Lower leg skin (tissue), 3 donors: ENCODE results near the gene EGLN2.
"Not testable (repeated sequence)": the region's sequence is repeated elsewhere in the genome, so short reads cannot be mapped to it uniquely, and the experiment has no call there.

Experiments
- POLR2A ChIP-seq, 2 donors: fragments of 450-650 bp; IDR thresholded peaks; one replicate each; pipeline ENCODE4 v1.6.1; 2016 to 2017; ENCODE audit warnings: antibody characterized with exemption in 2 of 2, mild to moderate bottlenecking in 1 of 2, moderate library complexity in 1 of 2
- TF ChIP-seq, protein P1 (sequence below), 3 donors: fragments of 450-650 bp; IDR thresholded peaks; one replicate each; pipeline ENCODE4 v1.5.1; 2016; ENCODE audit warnings: antibody characterized with exemption in 3 of 3, mild to moderate bottlenecking in 3 of 3, moderate library complexity in 2 of 3

DNA sequence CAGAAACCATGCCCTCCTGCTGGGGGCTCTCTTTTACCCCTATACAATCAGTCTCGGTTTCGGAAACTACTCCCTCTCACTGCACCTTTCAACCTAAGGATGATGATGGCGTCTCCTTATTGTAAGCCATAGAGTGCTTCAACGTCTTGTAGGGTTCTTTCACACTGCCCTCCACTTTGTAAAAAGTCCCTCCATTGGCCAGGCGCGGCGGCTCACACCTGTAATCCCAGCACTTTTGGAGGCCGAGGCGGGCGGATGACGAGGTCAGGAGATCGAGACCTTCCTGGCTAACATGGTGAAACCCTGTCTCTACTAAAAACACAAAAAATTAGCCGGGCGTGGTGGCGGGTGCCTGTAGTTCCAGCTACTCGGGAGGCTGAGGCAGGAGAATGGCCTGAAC, 31.8 kb downstream of the EGLN2 start:
- TF ChIP-seq, protein P1, sequence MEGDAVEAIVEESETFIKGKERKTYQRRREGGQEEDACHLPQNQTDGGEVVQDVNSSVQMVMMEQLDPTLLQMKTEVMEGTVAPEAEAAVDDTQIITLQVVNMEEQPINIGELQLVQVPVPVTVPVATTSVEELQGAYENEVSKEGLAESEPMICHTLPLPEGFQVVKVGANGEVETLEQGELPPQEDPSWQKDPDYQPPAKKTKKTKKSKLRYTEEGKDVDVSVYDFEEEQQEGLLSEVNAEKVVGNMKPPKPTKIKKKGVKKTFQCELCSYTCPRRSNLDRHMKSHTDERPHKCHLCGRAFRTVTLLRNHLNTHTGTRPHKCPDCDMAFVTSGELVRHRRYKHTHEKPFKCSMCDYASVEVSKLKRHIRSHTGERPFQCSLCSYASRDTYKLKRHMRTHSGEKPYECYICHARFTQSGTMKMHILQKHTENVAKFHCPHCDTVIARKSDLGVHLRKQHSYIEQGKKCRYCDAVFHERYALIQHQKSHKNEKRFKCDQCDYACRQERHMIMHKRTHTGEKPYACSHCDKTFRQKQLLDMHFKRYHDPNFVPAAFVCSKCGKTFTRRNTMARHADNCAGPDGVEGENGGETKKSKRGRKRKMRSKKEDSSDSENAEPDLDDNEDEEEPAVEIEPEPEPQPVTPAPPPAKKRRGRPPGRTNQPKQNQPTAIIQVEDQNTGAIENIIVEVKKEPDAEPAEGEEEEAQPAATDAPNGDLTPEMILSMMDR (IDR thresholded peaks at IDR 0.05): not testable (repeated sequence)
- not testable (repeated sequence) for TF ChIP-seq POLR2A (IDR thresholded peaks at IDR 0.05)
